A549 (cell line): ENCODE results near the gene LNPK.

Experiments
- CTCF ChIP-seq: fragments of >200 bp; sonication (Bioruptor Twin); formaldehyde crosslinking; IDR thresholded peaks from 3 replicates; pipeline ENCODE4 v1.5.1; 2016
- EP300 ChIP-seq, 2 experiments: fragments of >200 bp; sonication (Bioruptor Twin); formaldehyde crosslinking; IDR thresholded peaks; 2 replicates in 1 of 2; 3 replicates in 1 of 2; pipeline ENCODE4 v1.6.1; 2016 to 2017
- ESRRA ChIP-seq: fragments of 150-350 bp; IDR thresholded peaks from 2 replicates; pipeline ENCODE4 v1.6.1; 2014; ENCODE audit warnings: mild to moderate bottlenecking, low read length, borderline replicate concordance
- HDAC2 ChIP-seq: fragments of 200-600 bp; sonication (generic); IDR thresholded peaks from 2 replicates; pipeline ENCODE4 v1.6.1; 2016
- KDM1A ChIP-seq: fragments of 200-600 bp; sonication (generic); IDR thresholded peaks from 2 replicates; pipeline ENCODE4 v1.6.1; 2016; ENCODE audit warnings: low read depth, mild to moderate bottlenecking
- MAZ ChIP-seq: fragments of 150-350 bp; IDR thresholded peaks from 2 replicates; pipeline ENCODE4 v1.6.1; 2014; ENCODE audit warnings: antibody characterized with exemption, low read depth, low read length, borderline replicate concordance
- MYC ChIP-seq: IDR thresholded peaks from 2 replicates; pipeline ENCODE4 v1.6.1; 2012; ENCODE audit warnings: mild to moderate bottlenecking, inconsistent platforms, low read length, improper control_type of control experiment, borderline replicate concordance
- POLR2A ChIP-seq: IDR thresholded peaks from 2 replicates; pipeline ENCODE4 v1.6.1; 2012; ENCODE audit warnings: mild to moderate bottlenecking, low read length
- RAD21 ChIP-seq, 2 experiments: fragments of >200 bp in 1 of 2; sonication (Bioruptor Twin) in 1 of 2; formaldehyde crosslinking in 1 of 2; IDR thresholded peaks in 1 of 2; conservative IDR thresholded peaks in 1 of 2; 2 replicates in 1 of 2; 3 replicates in 1 of 2; pipeline ENCODE4 v1.6.1; 2012 to 2018; ENCODE audit warnings: inconsistent platforms in 1 of 2
- RFX5 ChIP-seq: fragments of 450-650 bp; IDR thresholded peaks from 2 replicates; pipeline ENCODE4 v1.7.1; 2014; ENCODE audit warnings: antibody characterized with exemption, mild to moderate bottlenecking, moderate library complexity
- SMC3 ChIP-seq: fragments of >200 bp; sonication (Bioruptor Twin); formaldehyde crosslinking; IDR thresholded peaks from 3 replicates; pipeline ENCODE4 v1.6.1; 2018; ENCODE audit warnings: inconsistent platforms
- USF2 ChIP-seq: fragments of 450-650 bp; IDR thresholded peaks from 2 replicates; pipeline ENCODE4 v1.6.1; 2014; ENCODE audit warnings: antibody characterized with exemption
- ZC3H11A ChIP-seq: fragments of 450-650 bp; IDR thresholded peaks from 2 replicates; pipeline ENCODE4 v1.6.1; 2014; ENCODE audit warnings: antibody characterized with exemption, mild to moderate bottlenecking
- TF ChIP-seq, protein P1 (sequence below): fragments of 250-450 bp; sonication (Bioruptor Pico); IDR thresholded peaks from 2 replicates; pipeline ENCODE4 v1.5.0; 2021; ENCODE audit warnings: mild to moderate bottlenecking, moderate library complexity, borderline replicate concordance

- TF ChIP-seq SMC3 (no peak), KDM1A (no peak), HDAC2 (no peak), CTCF (no peak), RAD21 (conservative IDR thresholded peaks at IDR 0.05 in 1 of 2, IDR thresholded peaks at IDR 0.05 in 1 of 2) (no peak), POLR2A (no peak), ZC3H11A (no peak), RFX5 (no peak), USF2 (no peak), MAZ (no peak), MYC (no peak), ESRRA (no peak), EP300 (IDR thresholded peaks at IDR 0.05) (no peak)
- TF ChIP-seq, protein P1, sequence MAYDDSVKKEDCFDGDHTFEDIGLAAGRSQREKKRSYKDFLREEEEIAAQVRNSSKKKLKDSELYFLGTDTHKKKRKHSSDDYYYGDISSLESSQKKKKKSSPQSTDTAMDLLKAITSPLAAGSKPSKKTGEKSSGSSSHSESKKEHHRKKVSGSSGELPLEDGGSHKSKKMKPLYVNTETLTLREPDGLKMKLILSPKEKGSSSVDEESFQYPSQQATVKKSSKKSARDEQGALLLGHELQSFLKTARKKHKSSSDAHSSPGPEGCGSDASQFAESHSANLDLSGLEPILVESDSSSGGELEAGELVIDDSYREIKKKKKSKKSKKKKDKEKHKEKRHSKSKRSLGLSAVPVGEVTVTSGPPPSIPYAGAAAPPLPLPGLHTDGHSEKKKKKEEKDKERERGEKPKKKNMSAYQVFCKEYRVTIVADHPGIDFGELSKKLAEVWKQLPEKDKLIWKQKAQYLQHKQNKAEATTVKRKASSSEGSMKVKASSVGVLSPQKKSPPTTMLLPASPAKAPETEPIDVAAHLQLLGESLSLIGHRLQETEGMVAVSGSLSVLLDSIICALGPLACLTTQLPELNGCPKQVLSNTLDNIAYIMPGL (CRISPR knock-in tag) = no peak
These were observed 118.4 kb downstream of the LNPK start for GRCh38 chr2:175883586-175884194.
